Adrenal gland (tissue), 12 donors: Measurements from ENCODE around the gene PHLDB3. TPM values are rescaled to one million over a fixed set of nuclear protein-coding genes. Genes with fewer than 3 reads are reported as not detected.

ENCODE experiments used
- DNase-seq, 7 donors: peaks; one replicate each; pipeline ENCODE4 v3.0.0-alpha.2; 2019 to 2020
- H3K27ac ChIP-seq, 5 donors: fragments of 200-600 bp; sonication (generic) in 4 of 5; 1 replicate in 3 of 5; 2 replicates in 2 of 5; pipeline versions ENCODE4 v1.5.1 to v1.8.0; 2016 to 2020; ENCODE audit warnings: mild to moderate bottlenecking in 1 of 5
- H3K27me3 ChIP-seq: fragments of 200-600 bp; 2 replicates; pipeline ENCODE4 v1.8.0; 2021
- H3K36me3 ChIP-seq, 2 donors: fragments of 200-600 bp; replicated peaks in 1 of 2; 1 replicate in 1 of 2; 2 replicates in 1 of 2; pipeline versions ENCODE4 v1.5.1 to v1.8.0; 2018 to 2022
- H3K4me1 ChIP-seq, 2 donors: fragments of 200-600 bp; replicated peaks in 1 of 2; 1 replicate in 1 of 2; 2 replicates in 1 of 2; pipeline versions ENCODE4 v1.5.1 to v1.8.0; 2018 to 2021
- H3K4me3 ChIP-seq, 4 donors: fragments of 200-600 bp; sonication (generic) in 3 of 4; one replicate each; pipeline ENCODE4 v1.5.1; 2016 to 2018
- H3K9me3 ChIP-seq, 3 donors: fragments of 200-600 bp; sonication (generic) in 1 of 3; replicated peaks in 1 of 3; 1 replicate in 2 of 3; 2 replicates in 1 of 3; pipeline versions ENCODE4 v1.5.1 to v1.8.0; 2016 to 2021
- CTCF ChIP-seq, 6 experiments: fragments of 450-650 bp in 4 of 6; fragments of 200-600 bp in 2 of 6; sonication (generic) in 1 of 6; IDR thresholded peaks; 1 replicate in 5 of 6; 2 replicates in 1 of 6; pipeline versions ENCODE4 v1.5.1 to v1.8.0; 2016 to 2021; ENCODE audit warnings: antibody characterized with exemption in 6 of 6, mild to moderate bottlenecking in 2 of 6, moderate library complexity in 1 of 6
- POLR2A ChIP-seq, 2 donors: fragments of 450-650 bp; IDR thresholded peaks; one replicate each; pipeline ENCODE4 v1.6.1; 2017; ENCODE audit warnings: antibody characterized with exemption in 2 of 2, mild to moderate bottlenecking in 2 of 2, moderate library complexity in 1 of 2
- WGBS, 4 donors: extraction: QIAGEN DNeasy Blood & Tissue Kit in 2 of 4; methylation state at CpG; one replicate each; pipeline versions ENCODE4 v1.1.5 to v1.1.7; 2013 to 2017; 5-methylcytosine and 5-hydroxymethylcytosine counted together
- intact Hi-C, 2 donors: fragments of 100-400 bp; cut with DNase I; formaldehyde crosslinking; loops; one replicate each; pipeline versions ENCODE4 v1.14.1 to v1.15.0; 2022 to 2023
- polyA plus RNA-seq, 3 donors: library from polyadenylated mRNA; stranded (reverse); fragments of 200-250 nt in 2 of 3; fragments of 350-450 nt in 1 of 3; fragmentation: Illumina TruSeq in 1 of 3; extraction: RNeasy Lipid Tissue Mini Kit (QIAGEN cat#74804) in 1 of 3; gene quantifications; one replicate each; pipeline ENCODE4 v1.2.3, GENCODE V29; 2013 to 2014
- total RNA-seq, 9 donors: library from RNA; depleted of rRNA in 4 of 9; stranded (reverse); fragments of >200 nt in 4 of 9; fragments of 120-200 nt in 1 of 9; fragmentation: NEBNext Ultra II Directional in 1 of 9; extraction: Animal tissue kit (Norgen Biotek cat#: 25700) in 1 of 9; gene quantifications; one replicate each; pipeline versions ENCODE4 v1.1.0 to v1.2.4, GENCODE V29; 2013 to 2023
- donor health status: healthy with polysubstance abuse.
- donor health status: Bipolar disorder and iron deficiency.
- donor health status: DM: yes; HTN: yes; CAD: no.
- donor health status: DM: no; HTN: no; CAD: no.
- donor health status: DM: no; HTN: no; CAD: no.
- donor health status: DM: yes; HTN: yes; CAD: no.

Gene PHLDB3
- total and polyA plus RNA-seq, 12 donors = 1.7 to 54.5 (median 19.5) TPM

- TF ChIP-seq CTCF (IDR thresholded peaks at IDR 0.05) (no peak), POLR2A (IDR thresholded peaks at IDR 0.05) (no peak)
- Histone ChIP-seq H3K27ac (no peak overlapping the region), H3K9me3 (no peaks in the 10 kb centered on the region), H3K4me1 (peaks cover 4 to 8% of the 10 kb centered on the region in 2 donors), H3K27me3 (no peaks in the 10 kb centered on the region), H3K36me3 (no peaks in the 10 kb centered on the region), H3K4me3 (no peak overlapping the region)
- DNase-seq = no peak
- intact Hi-C loops = no loop called here
- 89 to 95% (median 95%) methylated on average over 3 of the region's 3 CpGs for WGBS, 4 donors
Observed at GRCh38 chr19:43478323-43478722, 26.2 kb downstream of the PHLDB3 start.

- intact Hi-C loops = no loop called here
- H3K27me3 ChIP-seq = no peaks in the 10 kb centered on the region
- no peak overlapping the region for H3K4me3 ChIP-seq
- TF ChIP-seq CTCF (IDR thresholded peaks at IDR 0.05) = no peak
- TF ChIP-seq POLR2A (IDR thresholded peaks at IDR 0.05) = no peak
- no peaks in the 10 kb centered on the region for H3K9me3 ChIP-seq
- no peak for DNase-seq
- H3K36me3 ChIP-seq = no peaks in the 10 kb centered on the region
- H3K27ac ChIP-seq = peak overlapping the region in 2 of 5 donors; percentile 46 to 83
- H3K4me1 ChIP-seq = peaks cover 4 to 8% of the 10 kb centered on the region in 2 donors
Observed at GRCh38 chr19:43476606-43477005, 27.9 kb downstream of the PHLDB3 start.

DNA sequence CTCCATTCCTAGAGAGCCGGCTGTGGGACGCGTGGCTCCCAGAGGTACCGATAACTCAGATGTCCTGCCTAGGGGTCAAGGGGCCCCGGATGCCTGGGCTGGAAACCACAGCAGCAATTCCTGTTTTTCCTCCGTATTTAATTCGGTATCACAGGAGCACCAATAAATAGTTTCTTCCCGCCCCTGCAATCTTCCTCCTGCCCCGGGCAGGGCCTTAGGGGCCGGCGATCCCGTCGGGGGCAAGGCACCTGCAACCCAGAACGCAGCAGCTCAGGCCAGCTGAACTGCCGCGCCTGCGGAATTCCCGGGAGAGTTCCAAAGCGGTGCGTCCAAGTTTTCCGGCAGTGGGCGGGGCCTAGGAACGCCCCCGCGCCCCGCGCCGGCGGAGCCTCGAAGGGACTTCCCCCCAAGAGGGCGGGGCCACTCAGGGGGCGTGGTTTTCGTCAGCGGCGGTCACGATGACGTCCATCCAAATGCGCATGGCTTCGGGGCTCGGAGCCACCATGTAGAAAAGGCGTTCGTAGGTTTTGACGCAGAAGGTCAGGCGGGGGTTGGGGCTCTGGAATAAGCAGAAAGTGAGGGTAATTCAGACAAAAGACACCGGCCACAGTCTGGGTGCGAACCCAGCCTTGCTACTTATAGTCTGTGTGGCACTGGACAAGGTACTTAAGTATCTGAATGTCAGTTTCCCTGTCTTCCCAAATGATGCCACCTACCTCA, 29.4 kb downstream of the PHLDB3 start:
- intact Hi-C loops = no loop called here
- Histone ChIP-seq H3K9me3 (no peaks in the 10 kb centered on the region), H3K4me3 (peak overlapping the region in 2 of 4 donors; percentile 26 to 48), H3K36me3 (no peaks in the 10 kb centered on the region), H3K27me3 (no peaks in the 10 kb centered on the region), H3K27ac (peak overlapping the region in 4 of 5 donors; percentile 46 to 86 (median 76)), H3K4me1 (peaks cover 4 to 8% of the 10 kb centered on the region in 2 donors)
- TF ChIP-seq CTCF (IDR thresholded peaks at IDR 0.05) = no peak
- peak in 1 of 2 donors; percentile 64 for TF ChIP-seq POLR2A (IDR thresholded peaks at IDR 0.05)
- WGBS, 4 donors = 1 to 9% (median 5%) methylated on average over 11 to 46 of the region's 46 CpGs
- DNase-seq = peak; percentile 95 to 99 (median 97)

DNA sequence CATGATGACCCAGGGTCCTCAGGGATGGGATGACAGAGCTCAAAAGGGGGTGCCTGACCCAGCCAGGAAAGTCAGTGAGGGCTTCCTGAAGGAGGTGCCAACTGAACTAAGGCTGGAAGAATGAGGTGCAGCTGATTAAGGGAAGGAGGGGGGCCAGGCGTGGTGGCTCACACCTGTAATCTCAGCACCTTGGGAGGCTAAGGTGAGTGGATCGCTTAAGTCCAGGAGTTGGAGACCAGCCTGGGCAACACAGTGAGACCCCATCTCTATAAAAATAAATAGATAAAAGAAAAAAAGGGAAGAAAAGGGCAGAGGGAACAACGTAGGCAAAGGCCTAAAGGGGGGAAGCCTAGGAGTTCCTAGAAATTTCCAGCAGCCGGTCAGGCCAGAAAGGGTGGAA, 30.1 kb downstream of the PHLDB3 start:
- intact Hi-C loops = no loop called here
- H3K36me3 ChIP-seq = no peaks in the 10 kb centered on the region
- peaks cover 4 to 8% of the 10 kb centered on the region in 2 donors for H3K4me1 ChIP-seq
- H3K27ac ChIP-seq = peak overlapping the region in 4 of 5 donors; percentile 46 to 86 (median 76)
- peak overlapping the region in 1 of 4 donors; percentile 48 for H3K4me3 ChIP-seq
- H3K27me3 ChIP-seq = no peaks in the 10 kb centered on the region
- no peak for DNase-seq
- H3K9me3 ChIP-seq = no peaks in the 10 kb centered on the region
- 61 to 71% (median 62%) methylated on average over 4 of the region's 4 CpGs for WGBS, 4 donors
- TF ChIP-seq CTCF (IDR thresholded peaks at IDR 0.05) (no peak), POLR2A (IDR thresholded peaks at IDR 0.05) (no peak)
